GM18519 (cell line): Measurements from ENCODE around the gene LRBA.

Source experiments
- ATAC-seq: cut with Tn5 transposase; IDR thresholded peaks from one replicate; pipeline ENCODE4 v1.9.1; 2021; ENCODE audit warnings: mild to moderate bottlenecking, moderate library complexity; ENCODE audit not compliant: unreplicated experiment, low FRiP score

The LRBA gene

GRCh38 chr4:150355858-150356455, 659.1 kb downstream of the LRBA start:
- ATAC-seq = no peak

GRCh38 chr4:150355418-150355817, 659.7 kb downstream of the LRBA start:
- ATAC-seq = no peak

- no peak for ATAC-seq
Measured at GRCh38 chr4:150354214-150354796, 660.8 kb downstream of the LRBA start.

- ATAC-seq = no peak
Measured at GRCh38 chr4:150348079-150348478, 667.0 kb downstream of the LRBA start.

GRCh38 chr4:150345207-150345744, 669.8 kb downstream of the LRBA start:
- ATAC-seq = no peak

GRCh38 chr4:150343796-150344195, 671.3 kb downstream of the LRBA start:
- no peak for ATAC-seq

GRCh38 chr4:150342945-150343344, 672.1 kb downstream of the LRBA start:
- ATAC-seq = no peak

- ATAC-seq = no peak
Measured at GRCh38 chr4:150337734-150338133, 677.4 kb downstream of the LRBA start.

- no peak for ATAC-seq
Measured at GRCh38 chr4:150336676-150337412, 678.2 kb downstream of the LRBA start.

GRCh38 chr4:150332961-150333360, 682.1 kb downstream of the LRBA start:
- ATAC-seq = no peak

- ATAC-seq = no peak
Measured at GRCh38 chr4:150332086-150332485, 683.0 kb downstream of the LRBA start.

- no peak for ATAC-seq
Measured at GRCh38 chr4:150329373-150329772, 685.7 kb downstream of the LRBA start.

- no peak for ATAC-seq
Measured at GRCh38 chr4:150328496-150328895, 686.6 kb downstream of the LRBA start.

GRCh38 chr4:150327262-150327780, 687.8 kb downstream of the LRBA start:
- ATAC-seq = no peak

GRCh38 chr4:150325872-150326271, 689.2 kb downstream of the LRBA start:
- no peak for ATAC-seq

- no peak for ATAC-seq
Measured at GRCh38 chr4:150323406-150324325, 691.4 kb downstream of the LRBA start.

GRCh38 chr4:150322646-150323045, 692.4 kb downstream of the LRBA start:
- no peak for ATAC-seq

GRCh38 chr4:150321113-150321512, 694.0 kb downstream of the LRBA start:
- no peak for ATAC-seq

- ATAC-seq = no peak
Measured at GRCh38 chr4:150318971-150319370, 696.1 kb downstream of the LRBA start.

- ATAC-seq = no peak
Measured at GRCh38 chr4:150318527-150318926, 696.6 kb downstream of the LRBA start.
